HepG2 (cell line): ENCODE results near the gene DNM3. TPM values are rescaled to one million over a fixed set of nuclear protein-coding genes. Genes with fewer than 3 reads are reported as not detected.
"Not testable (repeated sequence)": the region's sequence is repeated elsewhere in the genome, so short reads cannot be mapped to it uniquely, and the experiment has no call there.

Experiments
- ATAC-seq: fragments of 200-7000 bp; cut with Tn5 transposase; 3 replicates; pipeline ENCODE4 v1.9.1; 2020; ENCODE audit warnings: mild to moderate bottlenecking, moderate library complexity
- BruUV-seq: library from RNA; stranded (reverse); fragments of 400-500 nt; replicated peaks from 2 replicates; lab custom pipeline; 2021; lab: Mats Ljungman, UMichigan
- CTCF ChIA-PET: fragments of 300-600 bp; formaldehyde crosslinking; extraction: SDS; loops from one replicate; lab custom pipeline; 2021; ENCODE audit warnings: low total read pairs, inconsistent platforms, low intra/inter-chr PET ratio; lab: Yijun Ruan, JAX
- POLR2A ChIA-PET: fragments of 350-600 bp; sonication (Branson Sonifier 250); formaldehyde crosslinking; loops from one replicate; lab custom pipeline; 2020; ENCODE audit warnings: antibody characterized with exemption, inconsistent platforms; lab: Yijun Ruan, JAX
- DNase-seq: peaks from one replicate; pipeline ENCODE4 v3.0.0-alpha.2; 2015; ENCODE audit warnings: low spot score
- FAIRE-seq: peaks from 3 replicates; lab custom pipeline; 2011; peaks lifted over from hg19 to GRCh38; lab: Jason Lieb, UNC
- H2AFZ ChIP-seq: one replicate; pipeline ENCODE4 v1.6.1; 2011; ENCODE audit warnings: low read length, inconsistent platforms
- H3K27ac ChIP-seq: fragments of 300-600 bp; 3 replicates; pipeline ENCODE4 v1.8.0; 2011; ENCODE audit warnings: mixed run types, mild to moderate bottlenecking, mixed read lengths, low read length, inconsistent platforms; ENCODE audit not compliant: insufficient read depth; ENCODE audit errors: extremely low read length
- H3K27me3 ChIP-seq, 2 experiments: fragments of 200-600 bp in 1 of 2; 2 replicates in 1 of 2; 3 replicates in 1 of 2; pipeline versions ENCODE4 v1.6.0 to v1.8.0; 2011; ENCODE audit warnings: low read length in 2 of 2, mild to moderate bottlenecking in 2 of 2, moderate library complexity in 2 of 2, inconsistent platforms in 1 of 2; ENCODE audit not compliant: insufficient read depth in 2 of 2, control insufficient read depth in 1 of 2
- H3K36me3 ChIP-seq, 2 experiments: fragments of 200-600 bp in 1 of 2; replicated peaks in 1 of 2; 2 replicates in 1 of 2; 3 replicates in 1 of 2; pipeline versions ENCODE4 v1.5.1 to v1.8.0; 2011; ENCODE audit warnings: low read length in 2 of 2, inconsistent platforms in 1 of 2; ENCODE audit not compliant: insufficient read depth in 2 of 2, control insufficient read depth in 1 of 2
- H3K4me1 ChIP-seq: 2 replicates; pipeline ENCODE4 v1.5.1; 2012; ENCODE audit warnings: low read length, inconsistent platforms; ENCODE audit not compliant: insufficient read depth
- H3K4me2 ChIP-seq: 2 replicates; pipeline ENCODE4 v1.6.0; 2011; ENCODE audit warnings: low read depth, low read length, inconsistent platforms
- H3K4me3 ChIP-seq, 3 experiments: fragments of 200-600 bp in 1 of 3; sonication (generic), shearing (Covaris generic) in 1 of 3; replicated peaks in 1 of 3; 2 replicates each; pipeline ENCODE4 v1.5.1; 2011 to 2016; ENCODE audit warnings: low read length in 3 of 3, inconsistent platforms in 2 of 3, low read depth in 2 of 3, mild to moderate bottlenecking in 2 of 3, control low read depth in 1 of 3, mixed read lengths in 1 of 3; ENCODE audit not compliant: insufficient read depth in 1 of 3
- H3K79me2 ChIP-seq: one replicate; pipeline ENCODE4 v1.6.1; 2011; ENCODE audit warnings: low read length, inconsistent platforms; ENCODE audit not compliant: insufficient read depth
- H3K9ac ChIP-seq: 2 replicates; pipeline ENCODE4 v1.6.0; 2011; ENCODE audit warnings: mild to moderate bottlenecking, low read depth, low read length, inconsistent platforms; ENCODE audit not compliant: insufficient read depth
- H3K9me3 ChIP-seq: 2 replicates; pipeline ENCODE4 v1.5.1; 2012; ENCODE audit warnings: mild to moderate bottlenecking, low read length
- H4K20me1 ChIP-seq: 2 replicates; pipeline ENCODE4 v1.6.0; 2011; ENCODE audit warnings: inconsistent platforms, mild to moderate bottlenecking, low read length, moderate library complexity; ENCODE audit not compliant: insufficient read depth
- ZNF142 ChIP-seq: sonication (generic); formaldehyde crosslinking; IDR thresholded peaks from 2 replicates; pipeline ENCODE4 v1.4.0; 2020; ENCODE audit warnings: missing genetic modification reagents
- ZNF292 ChIP-seq: sonication (generic); formaldehyde crosslinking; IDR thresholded peaks from 2 replicates; pipeline ENCODE4 v1.8.1; 2022; ENCODE audit warnings: mild to moderate bottlenecking, low read depth, missing genetic modification reagents, borderline replicate concordance
- ZNF564 ChIP-seq: sonication (generic); formaldehyde crosslinking; IDR thresholded peaks from 2 replicates; pipeline ENCODE4 v1.8.1; 2023; ENCODE audit warnings: mild to moderate bottlenecking, missing genetic modification reagents
- WGBS: methylation state at CpG from one replicate; pipeline ENCODE4 v1.1.6; 2017; ENCODE audit warnings: low lambda C conversion rate; 5-methylcytosine and 5-hydroxymethylcytosine counted together
- in situ Hi-C: cut with HindIII; loops from 2 replicates; pipeline ENCODE4 v1.10.0; 2017; ENCODE audit warnings: low pct_unique_long_range_greater_than_20kb; ENCODE audit not compliant: extremely low pct_ligation_motif_present
- intact Hi-C: fragments of 100-400 bp; cut with micrococcal nuclease; formaldehyde crosslinking; loops from one replicate; pipeline ENCODE4 v1.10.0; 2022; ENCODE audit not compliant: unreplicated experiment
- polyA plus RNA-seq, 8 experiments: library from polyadenylated mRNA; depleted of rRNA in 3 of 8; stranded (reverse) in 7 of 8; unstranded in 1 of 8; fragments of >200 nt; fragmentation: Illumina TruSeq in 4 of 8; extraction: Trizol in 4 of 8; gene quantifications; 2 replicates each; pipeline versions ENCODE4 v1.2.1 to v1.2.3, GENCODE V29; 2011 to 2016; ENCODE audit warnings: low read depth in 4 of 8, missing spikeins in 1 of 8, mixed read lengths in 1 of 8; ENCODE audit not compliant: insufficient read depth in 1 of 8
- total RNA-seq, 5 experiments: library from RNA; depleted of rRNA; stranded (reverse); fragments of >200 nt; fragmentation: Illumina TruSeq; extraction: Trizol; gene quantifications; 2 replicates each; pipeline ENCODE4 v1.2.3, GENCODE V29; 2016; ENCODE audit warnings: low read depth in 1 of 5

The DNM3 gene
- total and polyA plus RNA-seq, 2 of the 13 experiments (the other 11 are each of a cell fraction or from before 2014, with no cell fraction given) = 0.05 TPM; not detected in 1

DNA sequence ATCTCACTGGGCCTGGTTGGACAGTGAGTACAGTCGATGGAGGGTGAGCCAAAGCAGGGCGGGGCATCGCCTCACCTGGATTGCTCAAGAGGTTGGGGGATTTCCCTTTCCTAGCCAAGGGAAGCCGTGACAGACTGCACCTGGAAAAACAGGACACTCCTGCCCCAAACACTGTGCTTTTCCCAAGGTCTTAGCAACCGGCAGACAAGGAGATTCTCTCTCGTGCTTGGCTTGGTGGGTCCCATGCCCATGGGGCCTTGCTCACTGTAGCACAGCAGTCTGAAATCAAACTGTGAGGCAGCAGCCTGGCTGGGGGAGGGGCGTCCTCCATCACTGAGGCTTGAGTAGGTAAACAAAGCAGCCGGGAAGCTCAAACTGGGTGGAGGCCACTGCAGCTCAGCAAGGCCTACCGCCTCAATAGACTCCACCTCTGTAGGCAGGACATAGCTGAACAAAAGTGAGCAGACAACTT lies 590.5 kb downstream of the DNM3 start (continued):
- no peak for TF ChIP-seq ZNF292

DNA sequence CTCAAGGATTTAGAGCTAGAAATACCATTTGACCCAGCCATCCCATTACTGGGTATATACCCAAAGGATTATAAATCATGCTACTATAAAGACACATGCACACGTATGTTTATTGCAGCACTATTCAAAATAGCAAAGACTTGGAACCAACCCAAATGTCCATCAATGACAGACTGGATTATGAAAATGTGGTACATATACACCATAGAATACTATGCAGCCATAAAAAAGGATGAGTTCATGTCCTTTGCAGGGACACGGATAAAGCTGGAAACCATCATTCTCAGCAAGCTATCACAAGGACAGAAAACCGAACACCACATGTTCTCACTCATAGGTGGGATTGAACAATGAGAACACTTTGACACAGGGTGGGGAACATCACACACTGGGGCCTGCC lies 595.9 kb downstream of the DNM3 start:
- BruUV-seq, intact Hi-C loops, H3K4me2 ChIP-seq, DNase-seq, H2AFZ ChIP-seq, H3K27ac ChIP-seq, H3K27me3 ChIP-seq, H3K79me2 ChIP-seq, H4K20me1 ChIP-seq, H3K9me3 ChIP-seq, in situ Hi-C loops, CTCF ChIA-PET, H3K9ac ChIP-seq, POLR2A ChIA-PET, ATAC-seq, H3K36me3 ChIP-seq, H3K4me3 ChIP-seq, FAIRE-seq: not testable (repeated sequence)
- H3K4me1 ChIP-seq = peaks cover 13% of the 10 kb centered on the region
- WGBS = 96% methylated on average over 3 of the region's 3 CpGs

DNA sequence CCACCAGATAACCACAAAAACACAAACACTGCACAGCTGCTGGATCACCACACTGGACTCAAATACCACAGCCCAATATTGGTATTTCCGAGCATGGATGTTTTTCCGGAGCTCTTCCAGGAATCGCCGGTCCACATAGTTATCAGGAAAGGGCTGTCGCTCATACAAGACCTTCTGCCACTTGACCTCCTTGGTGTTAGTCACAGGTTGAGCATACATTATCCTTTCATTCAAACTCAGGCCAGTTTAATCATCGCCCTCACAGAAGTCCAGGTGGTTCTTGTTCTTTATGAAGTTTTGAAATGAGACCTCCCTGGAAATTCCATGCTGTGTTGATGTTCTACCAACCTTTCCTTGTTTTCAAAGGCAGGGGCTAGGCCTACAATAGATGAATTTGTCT lies 601.1 kb downstream of the DNM3 start:
- Histone ChIP-seq H3K27ac (no peak overlapping the region), H3K4me3 (no peak overlapping the region), H3K79me2 (peaks cover 7% of the 10 kb centered on the region), H3K9me3 (no peaks in the 10 kb centered on the region), H3K9ac (0 out of 2 replicates have a peak overlapping the region, but pooled peaks have one; percentile 93), H2AFZ (no peak overlapping the region), H3K4me2 (peak overlapping the region; percentile 96), H3K36me3 (no peaks in the 10 kb centered on the region; a peak in 1 of 5 replicates), H3K27me3 (no peaks in the 10 kb centered on the region), H4K20me1 (no peaks in the 10 kb centered on the region), H3K4me1 (peaks cover 30% of the 10 kb centered on the region)
- ChIA-PET CTCF (no interaction called here), POLR2A (no interaction called here)
- in situ Hi-C loops (loop anchor here (5.0 kb wide), 1 partner anchor 275 kb away; no protein-coding TSS in a partner anchor), intact Hi-C loops (no loop called here)
- 97% methylated on average over 6 of the region's 6 CpGs for WGBS
- no peak for FAIRE-seq
- no TSS peak for BruUV-seq
- DNase-seq = no peak
- TF ChIP-seq ZNF564 = no peak
- no peak for TF ChIP-seq ZNF142 (CRISPR knock-in tag)
- no peak for ATAC-seq
